Thoracic aorta endothelial cell (primary cell): Measurements from ENCODE around the gene ZNRF1. TPM values are rescaled to one million over a fixed set of nuclear protein-coding genes. Genes with fewer than 3 reads are reported as not detected.

Source experiments
- total RNA-seq: library from RNA; depleted of rRNA; stranded (reverse); fragments of >200 nt; gene quantifications from 2 replicates; pipeline ENCODE4 v1.2.3, GENCODE V29; 2012

Gene ZNRF1
- 22.7 and 31.4 TPM in 2 replicates for total RNA-seq

GRCh38 chr16:74998481-74999218, at the start of gene ZNRF1:
Gene ZNRF1, plus strand, starts transcription at chr16:74999024. Its CDS starts 648 bp downstream, at chr16:74999672.

GRCh38 chr16:74984529-74985296, 14.1 kb upstream of the ZNRF1 start, which contains the start of gene WDR59:
Gene WDR59, minus strand, starts transcription at chr16:74985123. Its CDS starts 106 bp downstream, at chr16:74985017.

GRCh38 chr16:75116081-75116910, 117.5 kb downstream of the ZNRF1 start, which contains the start of gene LDHD:
Gene LDHD, minus strand, starts transcription at chr16:75116780. Its CDS starts 60 bp downstream, at chr16:75116720.

GRCh38 chr16:75148311-75149195, 149.7 kb downstream of the ZNRF1 start, which contains the start of gene ZFP1:
Gene ZFP1, plus strand, starts transcription at chr16:75148524. Its CDS starts 4,428 bp downstream, at chr16:75152952.

Other genes starting within 250 kb of the ZNRF1 start
- not detected in 2 replicates for gene FA2H, start 224.2 kb upstream of the ZNRF1 start, total RNA-seq
- 26.6 and 30.2 TPM in 2 replicates for gene WDR59, start 13.9 kb upstream of the ZNRF1 start, total RNA-seq
- gene LDHD, start 117.8 kb downstream of the ZNRF1 start, total RNA-seq, result 0.72 and 0.80 TPM in 2 replicates
- 16.5 TPM in 2 replicates for gene ZFP1, start 149.5 kb downstream of the ZNRF1 start, total RNA-seq
- not detected in 2 replicates for gene CTRB2, start 208.1 kb downstream of the ZNRF1 start, total RNA-seq
- not detected in 2 replicates for gene CTRB1, start 220.0 kb downstream of the ZNRF1 start, total RNA-seq